Measurements from ENCODE around the gene ADAMTS18. TPM values are rescaled to one million over a fixed set of nuclear protein-coding genes. Genes with fewer than 3 reads are reported as not detected.

ADAMTS18 gene
- total and polyA plus RNA-seq, 4 donors: under 0.01 to 0.17 TPM; not detected in 2

GRCh38 chr16:77406680-77407079 lies 28.2 kb downstream of the ADAMTS18 start:
- Histone ChIP-seq H3K36me3 (ENCODE audit: control insufficient read depth in 4 of 4, insufficient read depth in 3 of 4, low read depth in 1 of 4, low read length in 3 of 4) (no peaks in the 10 kb centered on the region), H3K27me3 (ENCODE audit: control insufficient read depth in 4 of 4, insufficient read depth in 4 of 4, low read length in 3 of 4) (peaks cover 0 to 2% (median 0%) of the 10 kb centered on the region in 4 donors), H3K4me1 (ENCODE audit: control insufficient read depth in 4 of 4, insufficient read depth in 4 of 4, low read length in 3 of 4) (no peaks in the 10 kb centered on the region), H3K9me3 (ENCODE audit: control insufficient read depth in 4 of 4, low read length in 3 of 4) (peaks cover 0 to 4% (median under 1%) of the 10 kb centered on the region in 4 donors), H3K9ac (ENCODE audit: low read depth in 1 of 2, low read length in 2 of 2) (no peak overlapping the region), H3K27ac (ENCODE audit: low read depth in 1 of 2, low read length in 2 of 2) (no peak overlapping the region), H3K4me3 (ENCODE audit: low read depth in 1 of 3, low read length in 3 of 3) (no peak overlapping the region)
- DNase-seq (ENCODE audit: low spot score): no peak
- WGBS: 86% methylated on average over 1 of the region's 1 CpG
- TF ChIP-seq HNF4A (conservative IDR thresholded peaks at IDR 0.05) (no peak), FOXA2 (IDR thresholded peaks at IDR 0.05) (no peak), HNF4G (IDR thresholded peaks at IDR 0.05) (no peak), RAD21 (IDR thresholded peaks at IDR 0.05) (no peak), SP1 (IDR thresholded peaks at IDR 0.05) (no peak)
- TF ChIP-seq, protein P1, sequence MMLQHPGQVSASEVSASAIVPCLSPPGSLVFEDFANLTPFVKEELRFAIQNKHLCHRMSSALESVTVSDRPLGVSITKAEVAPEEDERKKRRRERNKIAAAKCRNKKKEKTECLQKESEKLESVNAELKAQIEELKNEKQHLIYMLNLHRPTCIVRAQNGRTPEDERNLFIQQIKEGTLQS (IDR thresholded peaks at IDR 0.05): no peak

DNA sequence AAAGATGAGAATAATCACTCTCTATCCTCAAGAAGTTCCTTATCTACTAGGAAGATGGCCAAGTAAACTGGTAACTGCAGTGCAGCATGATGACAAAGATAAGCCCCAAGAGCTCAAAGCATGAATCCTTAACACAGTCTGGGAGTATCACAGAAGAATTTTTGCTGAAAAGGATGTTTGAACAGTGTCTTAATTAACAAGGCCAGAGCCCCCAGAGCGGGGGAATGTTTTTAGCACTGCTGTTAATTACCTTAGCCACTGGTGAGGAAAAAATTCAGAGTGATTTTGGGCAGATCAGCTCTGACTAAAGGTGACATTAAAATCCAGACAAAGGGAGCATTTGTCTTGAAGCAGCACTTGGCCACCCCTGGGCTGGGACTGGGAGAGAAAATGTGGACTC lies 30.1 kb downstream of the ADAMTS18 start:
- H3K9ac ChIP-seq (ENCODE audit: low read depth in 1 of 2, low read length in 2 of 2): no peak overlapping the region
- peaks cover 0 to 2% (median 0%) of the 10 kb centered on the region in 4 donors for H3K27me3 ChIP-seq (ENCODE audit: control insufficient read depth in 4 of 4, insufficient read depth in 4 of 4, low read length in 3 of 4)
- WGBS: 42% methylated on average over 1 of the region's 1 CpG

DNA sequence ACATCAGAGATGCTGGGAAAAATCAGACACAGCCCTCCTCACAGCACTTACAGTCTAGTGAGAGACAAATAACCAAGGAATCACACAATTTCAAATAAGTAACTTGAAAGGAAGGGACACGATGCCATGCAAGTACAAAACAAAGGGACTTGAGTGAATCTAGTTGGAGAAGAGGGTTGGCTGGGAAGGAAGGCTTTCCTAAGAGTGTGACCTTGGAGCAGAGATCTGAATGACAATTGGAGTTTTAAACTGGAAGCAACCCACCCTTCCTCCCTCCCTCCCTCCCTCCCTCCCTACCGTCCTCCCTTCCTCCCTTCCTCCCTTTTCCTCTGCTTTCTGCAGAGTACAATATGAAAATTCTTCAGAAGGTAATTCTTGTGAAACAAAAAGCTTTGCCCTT lies 31.1 kb downstream of the ADAMTS18 start:
- 34% methylated on average over 2 of the region's 2 CpGs for WGBS
- TF ChIP-seq HNF4A (conservative IDR thresholded peaks at IDR 0.05) (no peak), REST (IDR thresholded peaks at IDR 0.05) (no peak), RAD21 (IDR thresholded peaks at IDR 0.05) (no peak), GABPA (IDR thresholded peaks at IDR 0.05 in 1 of 2, conservative IDR thresholded peaks at IDR 0.05 in 1 of 2) (no peak)
- DNase-seq (ENCODE audit: low spot score): no peak

More for the DNA sequence above, 30.1 kb downstream of the ADAMTS18 start:
- H3K9me3 ChIP-seq (ENCODE audit: control insufficient read depth in 4 of 4, low read length in 3 of 4): peaks cover 0 to 4% (median under 1%) of the 10 kb centered on the region in 4 donors
- no peak overlapping the region for H3K4me3 ChIP-seq (ENCODE audit: low read depth in 1 of 3, low read length in 3 of 3)
- no peaks in the 10 kb centered on the region for H3K4me1 ChIP-seq (ENCODE audit: control insufficient read depth in 4 of 4, insufficient read depth in 4 of 4, low read length in 3 of 4)
- no peak for DNase-seq (ENCODE audit: low spot score)
- no peak for TF ChIP-seq SP1 (IDR thresholded peaks at IDR 0.05)
- no peaks in the 10 kb centered on the region for H3K36me3 ChIP-seq (ENCODE audit: control insufficient read depth in 4 of 4, insufficient read depth in 3 of 4, low read depth in 1 of 4, low read length in 3 of 4)
- no peak overlapping the region for H3K27ac ChIP-seq (ENCODE audit: low read depth in 1 of 2, low read length in 2 of 2)

GRCh38 chr16:77402672-77403071 lies 32.2 kb downstream of the ADAMTS18 start:
- no peak overlapping the region for H3K4me3 ChIP-seq (ENCODE audit: low read depth in 1 of 3, low read length in 3 of 3)
- H3K36me3 ChIP-seq (ENCODE audit: control insufficient read depth in 4 of 4, insufficient read depth in 3 of 4, low read depth in 1 of 4, low read length in 3 of 4): no peaks in the 10 kb centered on the region
- peaks cover 0 to 2% (median 0%) of the 10 kb centered on the region in 4 donors for H3K27me3 ChIP-seq (ENCODE audit: control insufficient read depth in 4 of 4, insufficient read depth in 4 of 4, low read length in 3 of 4)
- DNase-seq (ENCODE audit: low spot score): no peak
- no peak overlapping the region for H3K9ac ChIP-seq (ENCODE audit: low read depth in 1 of 2, low read length in 2 of 2)
- no peaks in the 10 kb centered on the region for H3K4me1 ChIP-seq (ENCODE audit: control insufficient read depth in 4 of 4, insufficient read depth in 4 of 4, low read length in 3 of 4)
- peaks cover 0 to 4% (median 0%) of the 10 kb centered on the region in 4 donors for H3K9me3 ChIP-seq (ENCODE audit: control insufficient read depth in 4 of 4, low read length in 3 of 4)
- 65% methylated on average over 2 of the region's 2 CpGs for WGBS
- H3K27ac ChIP-seq (ENCODE audit: low read depth in 1 of 2, low read length in 2 of 2): no peak overlapping the region
- TF ChIP-seq, protein P2, sequence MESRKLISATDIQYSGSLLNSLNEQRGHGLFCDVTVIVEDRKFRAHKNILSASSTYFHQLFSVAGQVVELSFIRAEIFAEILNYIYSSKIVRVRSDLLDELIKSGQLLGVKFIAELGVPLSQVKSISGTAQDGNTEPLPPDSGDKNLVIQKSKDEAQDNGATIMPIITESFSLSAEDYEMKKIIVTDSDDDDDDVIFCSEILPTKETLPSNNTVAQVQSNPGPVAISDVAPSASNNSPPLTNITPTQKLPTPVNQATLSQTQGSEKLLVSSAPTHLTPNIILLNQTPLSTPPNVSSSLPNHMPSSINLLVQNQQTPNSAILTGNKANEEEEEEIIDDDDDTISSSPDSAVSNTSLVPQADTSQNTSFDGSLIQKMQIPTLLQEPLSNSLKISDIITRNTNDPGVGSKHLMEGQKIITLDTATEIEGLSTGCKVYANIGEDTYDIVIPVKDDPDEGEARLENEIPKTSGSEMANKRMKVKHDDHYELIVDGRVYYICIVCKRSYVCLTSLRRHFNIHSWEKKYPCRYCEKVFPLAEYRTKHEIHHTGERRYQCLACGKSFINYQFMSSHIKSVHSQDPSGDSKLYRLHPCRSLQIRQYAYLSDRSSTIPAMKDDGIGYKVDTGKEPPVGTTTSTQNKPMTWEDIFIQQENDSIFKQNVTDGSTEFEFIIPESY (IDR thresholded peaks at IDR 0.05): no peak
- TF ChIP-seq, protein P3, sequence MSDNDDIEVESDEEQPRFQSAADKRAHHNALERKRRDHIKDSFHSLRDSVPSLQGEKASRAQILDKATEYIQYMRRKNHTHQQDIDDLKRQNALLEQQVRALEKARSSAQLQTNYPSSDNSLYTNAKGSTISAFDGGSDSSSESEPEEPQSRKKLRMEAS (IDR thresholded peaks at IDR 0.05): no peak
- TF ChIP-seq FOXA2 (IDR thresholded peaks at IDR 0.05): no peak
- no peak for TF ChIP-seq RAD21 (IDR thresholded peaks at IDR 0.05)
- TF ChIP-seq FOXA1 (IDR thresholded peaks at IDR 0.05): no peak
- no peak for TF ChIP-seq TAF1 (conservative IDR thresholded peaks at IDR 0.05)
- no peak for TF ChIP-seq JUND (IDR thresholded peaks at IDR 0.05)
- no peak for TF ChIP-seq CTCF (IDR thresholded peaks at IDR 0.05; ENCODE audit: low read depth, low read length, missing input control)

More for the DNA sequence above, 31.1 kb downstream of the ADAMTS18 start:
- Histone ChIP-seq H3K36me3 (ENCODE audit: control insufficient read depth in 4 of 4, insufficient read depth in 3 of 4, low read depth in 1 of 4, low read length in 3 of 4) (no peaks in the 10 kb centered on the region), H3K27ac (ENCODE audit: low read depth in 1 of 2, low read length in 2 of 2) (no peak overlapping the region), H3K9ac (ENCODE audit: low read depth in 1 of 2, low read length in 2 of 2) (no peak overlapping the region), H3K4me1 (ENCODE audit: control insufficient read depth in 4 of 4, insufficient read depth in 4 of 4, low read length in 3 of 4) (no peaks in the 10 kb centered on the region), H3K4me3 (ENCODE audit: low read depth in 1 of 3, low read length in 3 of 3) (no peak overlapping the region), H3K9me3 (ENCODE audit: control insufficient read depth in 4 of 4, low read length in 3 of 4) (peaks cover 0 to 4% (median 0%) of the 10 kb centered on the region in 4 donors), H3K27me3 (ENCODE audit: control insufficient read depth in 4 of 4, insufficient read depth in 4 of 4, low read length in 3 of 4) (peaks cover 0 to 2% (median 0%) of the 10 kb centered on the region in 4 donors)

All from liver (tissue), 9 donors.